Activated B cell treated with CpG ODN at 0.5 μM for 24 hours (primary cell): ENCODE data around the gene COX7A2. TPM values are rescaled to one million over a fixed set of nuclear protein-coding genes. Genes with fewer than 3 reads are reported as not detected.
A peak's percentile ranks its signal among the peaks of the same experiment; 100 is the strongest.

Experiments
- ATAC-seq: fragments of 200-7000 bp; cut with Tn5 transposase; one replicate; pipeline ENCODE4 v1.10.0; 2021; ENCODE audit warnings: low read depth, mild to moderate bottlenecking, moderate library complexity
- CTCF ChIA-PET: fragments of 350-600 bp; sonication (Branson Sonifier 250); formaldehyde crosslinking; loops from one replicate; lab custom pipeline; 2021; ENCODE audit warnings: antibody characterized with exemption; lab: Charles Lee
- POLR2A ChIA-PET: fragments of 350-600 bp; sonication (Branson Sonifier 250); formaldehyde crosslinking; loops from one replicate; lab custom pipeline; 2021; ENCODE audit warnings: antibody characterized with exemption; lab: Charles Lee
- DNase-seq: peaks from one replicate; pipeline ENCODE4 v3.0.0; 2022
- H3K27ac Mint-ChIP-seq: one replicate; pipeline ENCODE4 v1.8.0; 2020; ENCODE audit warnings: mixed read lengths
- H3K27me3 Mint-ChIP-seq: one replicate; pipeline ENCODE4 v1.8.0; 2021; ENCODE audit warnings: mixed read lengths
- H3K36me3 Mint-ChIP-seq: one replicate; pipeline ENCODE4 v1.8.0; 2021; ENCODE audit warnings: low read depth, mixed read lengths
- H3K4me1 Mint-ChIP-seq: one replicate; pipeline ENCODE4 v1.8.0; 2021; ENCODE audit warnings: mixed read lengths
- H3K4me3 Mint-ChIP-seq: one replicate; pipeline ENCODE4 v1.8.0; 2020; ENCODE audit warnings: mild to moderate bottlenecking, mixed read lengths
- H3K9me3 Mint-ChIP-seq: one replicate; pipeline ENCODE4 v1.8.0; 2020; ENCODE audit warnings: mixed read lengths
- intact Hi-C: fragments of 100-400 bp; cut with micrococcal nuclease; formaldehyde crosslinking; loops from one replicate; pipeline ENCODE4 v1.15.1; 2024
- total RNA-seq: library from RNA; stranded (reverse); gene quantifications from 2 replicates; pipeline ENCODE4 v1.2.3, GENCODE V29; 2022
- TF ChIP-seq, protein P1 (sequence below): fragments of 200-600 bp; IDR thresholded peaks from one replicate; pipeline ENCODE4 v1.8.0; 2022; ENCODE audit warnings: antibody characterized with exemption, mild to moderate bottlenecking

COX7A2 gene
- total RNA-seq, 1 donor from 2014 or later: 259 TPM

DNA sequence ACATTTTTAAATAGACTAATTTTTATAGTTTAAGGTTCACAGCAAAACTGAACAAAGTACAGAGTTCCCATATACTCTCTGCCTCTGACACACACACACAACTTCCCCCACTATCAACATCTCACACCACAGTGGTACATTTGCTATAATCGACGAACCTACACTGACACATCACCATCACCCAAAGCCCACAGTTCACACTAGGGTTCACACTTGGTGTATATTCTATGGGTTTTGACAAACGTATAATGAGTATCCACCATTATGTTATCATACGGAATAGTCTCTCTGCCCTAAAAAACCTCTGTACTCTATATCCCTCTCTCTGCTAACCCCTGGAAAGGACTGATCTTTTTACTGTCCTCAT, 25.4 kb upstream of the COX7A2 start:
- Mint-ChIP-seq H3K4me3 (no peak overlapping the region), H3K27me3 (no peaks in the 10 kb centered on the region), H3K9me3 (no peaks in the 10 kb centered on the region), H3K4me1 (peaks cover 28% of the 10 kb centered on the region), H3K27ac (no peak overlapping the region), H3K36me3 (peaks cover 42% of the 10 kb centered on the region)
- no peak for DNase-seq
- ChIA-PET CTCF (interaction anchor here (0.9 to 1.6 kb wide), 3 partner anchors 10 to 255 kb away, joined by 3 read pairs; no protein-coding TSS in a partner anchor), POLR2A (no interaction called here)
- TF ChIP-seq, protein P1, sequence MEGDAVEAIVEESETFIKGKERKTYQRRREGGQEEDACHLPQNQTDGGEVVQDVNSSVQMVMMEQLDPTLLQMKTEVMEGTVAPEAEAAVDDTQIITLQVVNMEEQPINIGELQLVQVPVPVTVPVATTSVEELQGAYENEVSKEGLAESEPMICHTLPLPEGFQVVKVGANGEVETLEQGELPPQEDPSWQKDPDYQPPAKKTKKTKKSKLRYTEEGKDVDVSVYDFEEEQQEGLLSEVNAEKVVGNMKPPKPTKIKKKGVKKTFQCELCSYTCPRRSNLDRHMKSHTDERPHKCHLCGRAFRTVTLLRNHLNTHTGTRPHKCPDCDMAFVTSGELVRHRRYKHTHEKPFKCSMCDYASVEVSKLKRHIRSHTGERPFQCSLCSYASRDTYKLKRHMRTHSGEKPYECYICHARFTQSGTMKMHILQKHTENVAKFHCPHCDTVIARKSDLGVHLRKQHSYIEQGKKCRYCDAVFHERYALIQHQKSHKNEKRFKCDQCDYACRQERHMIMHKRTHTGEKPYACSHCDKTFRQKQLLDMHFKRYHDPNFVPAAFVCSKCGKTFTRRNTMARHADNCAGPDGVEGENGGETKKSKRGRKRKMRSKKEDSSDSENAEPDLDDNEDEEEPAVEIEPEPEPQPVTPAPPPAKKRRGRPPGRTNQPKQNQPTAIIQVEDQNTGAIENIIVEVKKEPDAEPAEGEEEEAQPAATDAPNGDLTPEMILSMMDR: no peak
- no peak for ATAC-seq
- intact Hi-C loops: no loop called here

GRCh38 chr6:75268121-75268987, 24.8 kb upstream of the COX7A2 start:
- intact Hi-C loops: no loop called here
- H3K27me3 Mint-ChIP-seq: no peaks in the 10 kb centered on the region
- no peak overlapping the region for H3K4me3 Mint-ChIP-seq
- POLR2A ChIA-PET: no interaction called here
- no peaks in the 10 kb centered on the region for H3K9me3 Mint-ChIP-seq
- DNase-seq (no peak), ATAC-seq (no peak)
- H3K36me3 Mint-ChIP-seq: peaks cover 44% of the 10 kb centered on the region
- CTCF ChIA-PET: interaction anchor here (1.3 to 2.4 kb wide), 7 partner anchors 15 to 278 kb away, joined by 3 to 11 read pairs (median 5); no protein-coding TSS in a partner anchor
- no peak overlapping the region for H3K27ac Mint-ChIP-seq
- peaks cover 25% of the 10 kb centered on the region for H3K4me1 Mint-ChIP-seq
- TF ChIP-seq, protein P1: no peak

DNA sequence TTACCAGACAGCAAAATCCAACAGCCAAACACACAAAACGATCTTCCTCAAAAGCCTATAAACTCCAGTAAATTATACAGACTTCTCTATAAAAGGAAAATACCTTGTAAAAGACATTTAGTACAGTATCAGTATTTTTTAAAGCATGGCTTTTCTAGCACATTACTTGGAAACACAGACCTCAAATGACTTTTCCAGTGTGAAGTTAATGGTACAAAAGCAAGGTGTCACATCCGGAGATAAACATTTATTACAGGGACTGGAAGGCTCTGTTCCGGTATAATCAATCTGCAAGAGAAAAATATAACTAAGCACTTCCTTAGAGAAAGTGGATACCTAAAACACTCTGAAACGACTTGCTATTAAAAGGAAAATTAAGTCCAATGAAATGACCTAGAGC, 23.9 kb upstream of the COX7A2 start:
- Mint-ChIP-seq H3K36me3 (peaks cover 44% of the 10 kb centered on the region), H3K4me3 (no peak overlapping the region), H3K27ac (no peak overlapping the region), H3K4me1 (peaks cover 17% of the 10 kb centered on the region), H3K9me3 (no peaks in the 10 kb centered on the region), H3K27me3 (no peaks in the 10 kb centered on the region)
- intact Hi-C loops: loop anchor here (2.0 kb wide), 2 partner anchors 17 to 25 kb away; partner anchors contain the start of genes COX7A2 and TMEM30A
- POLR2A ChIA-PET: interaction anchor here (0.7 kb wide), 1 partner anchor 29 kb away, joined by 3 read pairs; no protein-coding TSS in a partner anchor
- TF ChIP-seq, protein P1: no peak
- CTCF ChIA-PET: interaction anchor here (1.0 to 2.4 kb wide), 14 partner anchors 8 to 279 kb away, joined by 3 to 11 read pairs (median 5); partner anchors contain the start of genes COX7A2 and TMEM30A
- ATAC-seq: no peak
- no peak for DNase-seq

- Mint-ChIP-seq H3K27me3 (no peaks in the 10 kb centered on the region), H3K4me3 (no peak overlapping the region), H3K27ac (no peak overlapping the region), H3K36me3 (peaks cover 46% of the 10 kb centered on the region), H3K9me3 (no peaks in the 10 kb centered on the region), H3K4me1 (peaks cover 11% of the 10 kb centered on the region)
- intact Hi-C loops: loop anchor here (1.0 to 2.0 kb wide), 5 partner anchors 18 to 279 kb away; partner anchors contain the start of genes COX7A2 and TMEM30A
- CTCF ChIA-PET: interaction anchor here (0.7 to 2.4 kb wide), 14 partner anchors 8 to 1163 kb away, joined by 3 to 11 read pairs (median 5); partner anchors contain the start of genes COX7A2 and TMEM30A
- DNase-seq (no peak), ATAC-seq (peak; percentile 77)
- TF ChIP-seq, protein P1: peak; percentile 98
- POLR2A ChIA-PET: interaction anchor here (0.7 kb wide), 1 partner anchor 28 kb away, joined by 3 read pairs; no protein-coding TSS in a partner anchor
Measured at GRCh38 chr6:75266716-75267291, 23.2 kb upstream of the COX7A2 start.
